Adrenal gland (tissue), 5 donors: Measurements from ENCODE around the gene KYAT1.
"Not testable (repeated sequence)": the region's sequence is repeated elsewhere in the genome, so short reads cannot be mapped to it uniquely, and the experiment has no call there.

Experiments used
- CTCF ChIP-seq, 6 experiments: fragments of 450-650 bp in 4 of 6; fragments of 200-600 bp in 2 of 6; sonication (generic) in 1 of 6; IDR thresholded peaks; 1 replicate in 5 of 6; 2 replicates in 1 of 6; pipeline versions ENCODE4 v1.5.1 to v1.8.0; 2016 to 2021; ENCODE audit warnings: antibody characterized with exemption in 6 of 6, mild to moderate bottlenecking in 2 of 6, moderate library complexity in 1 of 6
- POLR2A ChIP-seq, 2 donors: fragments of 450-650 bp; IDR thresholded peaks; one replicate each; pipeline ENCODE4 v1.6.1; 2017; ENCODE audit warnings: antibody characterized with exemption in 2 of 2, mild to moderate bottlenecking in 2 of 2, moderate library complexity in 1 of 2
- donor health status: DM: no; HTN: no; CAD: no.

- not testable (repeated sequence) for TF ChIP-seq POLR2A, CTCF (IDR thresholded peaks at IDR 0.05)
Measured at GRCh38 chr9:128852646-128853045, 29.1 kb downstream of the KYAT1 start.
